Prostate gland (tissue), 2 donors: ENCODE data around the gene PRL. TPM values are rescaled to one million over a fixed set of nuclear protein-coding genes. Genes with fewer than 3 reads are reported as not detected.

ENCODE experiments used
- DNase-seq: peaks from one replicate; pipeline ENCODE4 v3.0.0-alpha.2; 2019; ENCODE audit warnings: low spot score
- H3K27ac ChIP-seq, 2 donors: fragments of 200-600 bp; sonication (generic); 2 replicates each; pipeline ENCODE4 v1.5.1; 2017 to 2019
- H3K27me3 ChIP-seq: fragments of 200-600 bp; sonication (generic); replicated peaks from 2 replicates; pipeline ENCODE4 v1.5.1; 2019; ENCODE audit not compliant: insufficient read depth
- H3K36me3 ChIP-seq, 2 donors: fragments of 200-600 bp; sonication (generic); 1 replicate in 1 of 2; 2 replicates in 1 of 2; pipeline versions ENCODE4 v1.5.1 to v1.8.1; 2017 to 2019
- H3K4me1 ChIP-seq: fragments of 200-600 bp; sonication (generic); replicated peaks from 2 replicates; pipeline ENCODE4 v1.5.1; 2019
- H3K4me3 ChIP-seq, 2 donors: fragments of 200-600 bp; sonication (generic); 2 replicates each; pipeline ENCODE4 v1.5.1; 2017 to 2019
- H3K9me3 ChIP-seq: fragments of 200-600 bp; sonication (generic); 2 replicates; pipeline ENCODE4 v1.5.1; 2017
- CTCF ChIP-seq, 4 experiments: fragments of 200-600 bp in 2 of 4; fragments of 450-650 bp in 2 of 4; sonication (generic) in 2 of 4; IDR thresholded peaks; 1 replicate in 3 of 4; 2 replicates in 1 of 4; pipeline ENCODE4 v1.5.1; 2016 to 2019; ENCODE audit warnings: antibody characterized with exemption in 4 of 4, mild to moderate bottlenecking in 2 of 4, moderate library complexity in 2 of 4
- POLR2A ChIP-seq: fragments of 450-650 bp; IDR thresholded peaks from one replicate; pipeline ENCODE4 v1.6.1; 2016; ENCODE audit warnings: antibody characterized with exemption, mild to moderate bottlenecking
- POLR2AphosphoS5 ChIP-seq: sonication (generic); formaldehyde crosslinking; IDR thresholded peaks from one replicate; pipeline ENCODE4 v1.6.1; 2017; ENCODE audit warnings: antibody characterized with exemption
- WGBS: methylation state at CpG from one replicate; pipeline ENCODE4 v1.1.5; 2018; 5-methylcytosine and 5-hydroxymethylcytosine counted together
- intact Hi-C: fragments of 100-400 bp; cut with DNase I; formaldehyde crosslinking; loops from one replicate; pipeline ENCODE4 v1.14.2; 2022
- total RNA-seq, 2 donors: library from RNA; depleted of rRNA; stranded (reverse); fragments of >200 nt; gene quantifications; one replicate each; pipeline ENCODE4 v1.1.0, GENCODE V29; 2016

PRL gene
- total RNA-seq, 2 donors from 2014 or later = not detected

GRCh38 chr6:22332216-22332615 is 35.4 kb upstream of the PRL start:
- Histone ChIP-seq H3K9me3 (no peaks in the 10 kb centered on the region), H3K27ac (no peak overlapping the region), H3K4me3 (no peak overlapping the region), H3K36me3 (no peaks in the 10 kb centered on the region), H3K4me1 (no peaks in the 10 kb centered on the region), H3K27me3 (no peaks in the 10 kb centered on the region)
- no peak for DNase-seq
- TF ChIP-seq CTCF (IDR thresholded peaks at IDR 0.05) = no peak
- TF ChIP-seq POLR2A = no peak
- TF ChIP-seq POLR2AphosphoS5 = no peak
- intact Hi-C loops = no loop called here
- 71% methylated on average over 2 of the region's 2 CpGs for WGBS

- Histone ChIP-seq H3K4me3 (no peak overlapping the region), H3K9me3 (no peaks in the 10 kb centered on the region), H3K27me3 (no peaks in the 10 kb centered on the region), H3K4me1 (no peaks in the 10 kb centered on the region), H3K36me3 (no peaks in the 10 kb centered on the region), H3K27ac (no peak overlapping the region)
- intact Hi-C loops = no loop called here
- TF ChIP-seq POLR2AphosphoS5 (no peak), POLR2A (no peak), CTCF (IDR thresholded peaks at IDR 0.05) (no peak)
- WGBS = 97% methylated on average over 4 of the region's 4 CpGs
- DNase-seq = no peak
These were observed 34.1 kb upstream of the PRL start for GRCh38 chr6:22330941-22331340.

GRCh38 chr6:22328474-22328873 is 31.6 kb upstream of the PRL start:
- H3K27ac ChIP-seq = no peak overlapping the region
- no peaks in the 10 kb centered on the region for H3K27me3 ChIP-seq
- intact Hi-C loops = no loop called here
- no peak for TF ChIP-seq POLR2A
- TF ChIP-seq CTCF (IDR thresholded peaks at IDR 0.05) = no peak
- TF ChIP-seq POLR2AphosphoS5 = no peak
- no peaks in the 10 kb centered on the region for H3K4me1 ChIP-seq
- no peaks in the 10 kb centered on the region for H3K9me3 ChIP-seq
- DNase-seq = no peak
- H3K36me3 ChIP-seq = no peaks in the 10 kb centered on the region
- 78% methylated on average over 5 of the region's 5 CpGs for WGBS
- H3K4me3 ChIP-seq = no peak overlapping the region

DNA sequence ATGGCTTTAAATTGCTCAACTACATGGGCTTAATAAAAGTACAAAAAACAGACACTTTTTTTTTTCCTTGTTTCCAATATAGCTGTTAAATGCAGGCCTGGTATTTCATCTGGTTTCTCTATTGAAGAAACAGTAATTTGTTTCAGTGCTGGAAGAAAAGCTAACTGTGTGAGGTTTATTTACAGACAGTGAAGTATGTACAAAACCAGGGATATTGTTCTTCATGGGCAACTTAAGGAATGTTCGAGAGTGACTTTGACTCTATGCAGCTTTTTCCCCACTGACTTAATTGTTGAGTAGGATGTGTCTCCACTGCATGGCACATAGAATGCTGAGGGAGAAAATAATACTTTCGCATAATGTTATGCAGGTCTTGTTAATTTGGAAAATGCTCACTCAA is 31.0 kb upstream of the PRL start:
- no peak overlapping the region for H3K27ac ChIP-seq

More for the DNA sequence above, 31.0 kb upstream of the PRL start:
- Histone ChIP-seq H3K4me1 (no peaks in the 10 kb centered on the region), H3K27me3 (no peaks in the 10 kb centered on the region), H3K36me3 (no peaks in the 10 kb centered on the region), H3K4me3 (no peak overlapping the region), H3K9me3 (no peaks in the 10 kb centered on the region)
- no peak for DNase-seq
- WGBS = 82% methylated on average over 2 of the region's 2 CpGs
- intact Hi-C loops = no loop called here
- TF ChIP-seq POLR2AphosphoS5 (no peak), CTCF (IDR thresholded peaks at IDR 0.05) (no peak), POLR2A (no peak)
